Renal cortex interstitium (tissue), 11 donors: Measurements from ENCODE around the gene ZNF860. TPM values are rescaled to one million over a fixed set of nuclear protein-coding genes. Genes with fewer than 3 reads are reported as not detected.
"Not testable (repeated sequence)": the region's sequence is repeated elsewhere in the genome, so short reads cannot be mapped to it uniquely, and the experiment has no call there.

Source experiments
- DNase-seq, 11 donors: peaks; one replicate each; pipeline ENCODE4 v3.0.0-alpha.2; 2013; ENCODE audit warnings: low read depth in 9 of 11, low spot score in 4 of 11; ENCODE audit errors: extremely low read depth in 1 of 11
- polyA plus RNA-seq, 3 donors: library from polyadenylated mRNA; unstranded; fragments of 120-200 nt; gene quantifications; one replicate each; pipeline ENCODE4 v1.2.1, GENCODE V29; 2013; ENCODE audit not compliant: insufficient read length in 3 of 3

The ZNF860 gene
- polyA plus RNA-seq, 3 donors, result 2.6 to 3.6 (median 2.7) TPM

- DNase-seq, result no peak
These were observed 4.3 kb downstream of the ZNF860 start for GRCh38 chr3:31985831-31986230.

GRCh38 chr3:31988271-31988670 is 6.7 kb downstream of the ZNF860 start:
- no peak for DNase-seq

GRCh38 chr3:31992995-31993394 is 11.4 kb downstream of the ZNF860 start:
- not testable (repeated sequence) for DNase-seq

- DNase-seq, result no peak
These were observed 12.3 kb downstream of the ZNF860 start for GRCh38 chr3:31993843-31994242.

GRCh38 chr3:31995026-31995425 is 13.5 kb downstream of the ZNF860 start:
- DNase-seq, result not testable (repeated sequence)

GRCh38 chr3:31996195-31996594 is 14.6 kb downstream of the ZNF860 start:
- no peak for DNase-seq

GRCh38 chr3:31997500-31997899 is 15.9 kb downstream of the ZNF860 start:
- DNase-seq, result no peak

GRCh38 chr3:31999907-32000439 is 18.4 kb downstream of the ZNF860 start:
- DNase-seq, result no peak

- DNase-seq, result no peak
These were observed 19.3 kb downstream of the ZNF860 start for GRCh38 chr3:32000877-32001276.

- no peak for DNase-seq
These were observed 21.2 kb downstream of the ZNF860 start for GRCh38 chr3:32002561-32003368.

GRCh38 chr3:32003380-32003779 is 21.8 kb downstream of the ZNF860 start:
- no peak for DNase-seq

GRCh38 chr3:32004113-32004765 is 22.7 kb downstream of the ZNF860 start:
- DNase-seq, result no peak

- no peak for DNase-seq
These were observed 27.6 kb downstream of the ZNF860 start for GRCh38 chr3:32009101-32009500.

GRCh38 chr3:32009957-32010356 is 28.4 kb downstream of the ZNF860 start:
- no peak for DNase-seq

GRCh38 chr3:32010699-32011098 is 29.1 kb downstream of the ZNF860 start:
- not testable (repeated sequence) for DNase-seq

- not testable (repeated sequence) for DNase-seq
These were observed 34.1 kb downstream of the ZNF860 start for GRCh38 chr3:32015638-32016037.

GRCh38 chr3:32017286-32017685 is 35.7 kb downstream of the ZNF860 start:
- no peak for DNase-seq

GRCh38 chr3:32018757-32019564 is 37.4 kb downstream of the ZNF860 start:
- DNase-seq, result peak in 7 of 11 donors; percentile 13 to 45 (median 38)

GRCh38 chr3:32021155-32021554 is 39.6 kb downstream of the ZNF860 start:
- no peak for DNase-seq
